ENCODE measurements around the gene OR8G1.

The OR8G1 gene

DNA sequence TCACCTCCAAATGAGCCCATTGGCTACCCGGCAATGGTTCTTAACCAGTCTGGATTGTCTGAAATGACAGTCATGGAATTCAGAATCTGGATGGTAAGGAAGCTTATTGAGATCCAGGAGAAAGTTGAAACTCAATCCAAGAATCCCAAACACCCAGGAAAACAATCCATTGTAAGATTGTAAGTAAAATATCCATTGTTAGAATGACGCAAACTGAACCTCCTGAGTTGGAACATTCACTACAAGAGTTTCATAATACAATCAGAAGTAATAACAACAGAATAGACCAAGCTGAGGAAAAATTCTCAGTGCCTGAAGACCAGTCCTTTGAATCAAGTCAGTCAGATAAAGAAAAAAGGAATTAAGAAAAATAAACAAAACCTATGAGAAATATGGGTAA is 37.4 kb downstream of the OR8G1 start:
- Mint-ChIP-seq H3K9me3 (peaks cover 9% of the 10 kb centered on the region), H3K4me3 (no peak overlapping the region), H3K36me3 (ENCODE audit: low read depth) (no peaks in the 10 kb centered on the region), H3K4me1 (peaks cover 11% of the 10 kb centered on the region), H3K27me3 (peaks cover 3% of the 10 kb centered on the region), H3K27ac (no peak overlapping the region)
- ATAC-seq (no peak), DNase-seq (no peak)

DNA sequence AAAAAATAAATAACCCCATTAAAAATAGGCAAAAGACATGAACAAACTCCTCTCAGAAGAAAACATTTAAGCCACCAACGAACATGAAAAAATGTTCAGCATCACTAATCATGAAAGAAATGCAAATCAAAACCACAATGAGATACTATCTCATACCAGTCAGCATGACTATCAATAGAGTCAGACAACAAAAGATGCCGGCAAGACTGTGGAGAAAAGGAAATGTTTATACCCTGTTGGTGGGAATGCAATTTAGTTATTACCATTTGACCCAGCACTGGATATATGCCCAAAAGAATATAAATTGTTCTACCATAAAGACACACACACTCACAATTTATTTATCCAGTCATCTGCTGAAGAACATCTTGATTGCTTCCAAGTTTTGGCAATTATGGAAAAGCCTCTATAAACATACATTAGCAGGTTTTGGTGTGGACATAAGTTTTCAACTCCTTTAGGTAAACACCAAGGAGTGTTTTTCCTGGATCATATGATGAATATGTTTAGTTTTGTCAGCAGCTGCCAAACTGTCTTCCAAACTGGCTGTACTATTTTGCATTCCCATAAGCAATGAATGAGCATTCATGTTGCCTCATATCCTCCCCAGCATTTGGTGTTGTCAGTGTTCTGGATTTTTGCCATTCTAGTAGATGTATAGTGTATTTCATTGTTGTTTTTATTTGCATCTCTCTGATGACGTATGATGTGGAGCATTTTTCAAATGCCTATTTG is 44.9 kb downstream of the OR8G1 start:
- no peak for ATAC-seq
- Mint-ChIP-seq H3K36me3 (ENCODE audit: low read depth) (no peaks in the 10 kb centered on the region), H3K4me1 (no peaks in the 10 kb centered on the region), H3K27ac (no peak overlapping the region), H3K9me3 (peaks cover 5% of the 10 kb centered on the region), H3K4me3 (no peak overlapping the region), H3K27me3 (peaks cover 2% of the 10 kb centered on the region)
- DNase-seq: no peak

DNA sequence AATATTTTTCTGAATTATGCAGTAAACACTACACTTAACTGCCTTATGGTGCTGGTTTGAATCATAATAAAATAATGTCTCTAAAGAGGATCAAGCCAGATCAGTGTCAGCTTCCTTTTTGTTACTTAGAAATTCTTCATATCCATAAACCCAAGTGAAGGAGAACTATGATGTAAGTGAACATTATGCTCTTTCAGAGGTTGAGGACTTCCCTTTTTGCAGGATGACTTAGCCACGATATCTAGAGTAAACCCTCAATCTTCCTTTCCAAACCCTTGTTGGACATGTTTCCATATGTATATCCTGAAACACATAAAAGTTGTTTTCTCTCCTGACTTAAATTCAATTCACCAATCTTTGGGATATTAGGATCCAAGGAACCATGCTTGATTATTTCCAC is 53.8 kb downstream of the OR8G1 start:
- no peaks in the 10 kb centered on the region for H3K9me3 Mint-ChIP-seq
- peaks cover 6% of the 10 kb centered on the region for H3K27me3 Mint-ChIP-seq
- DNase-seq (no peak), ATAC-seq (no peak)
- H3K27ac Mint-ChIP-seq: no peak overlapping the region
- H3K36me3 Mint-ChIP-seq (ENCODE audit: low read depth): no peaks in the 10 kb centered on the region
- no peak overlapping the region for H3K4me3 Mint-ChIP-seq
- no peaks in the 10 kb centered on the region for H3K4me1 Mint-ChIP-seq

DNA sequence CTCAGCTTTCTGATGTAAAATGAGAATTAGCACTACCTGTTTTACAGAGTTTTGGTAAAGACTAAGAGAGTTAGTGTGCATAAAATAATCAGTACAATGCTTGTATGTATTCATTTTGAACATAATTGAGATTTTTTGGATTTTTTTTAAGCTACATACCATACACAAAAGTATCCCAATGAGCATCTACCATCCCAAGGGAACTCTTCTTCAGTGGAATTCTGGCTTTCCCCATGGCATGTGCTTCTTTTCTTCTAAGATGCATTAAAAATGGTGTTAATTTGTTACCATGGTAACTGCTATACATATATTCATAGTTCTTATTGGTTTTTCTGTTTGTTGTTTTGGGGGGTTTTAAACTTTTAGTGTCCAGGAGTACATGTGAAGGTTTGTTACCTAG is 55.1 kb downstream of the OR8G1 start:
- no peaks in the 10 kb centered on the region for H3K36me3 Mint-ChIP-seq (ENCODE audit: low read depth)
- no peaks in the 10 kb centered on the region for H3K9me3 Mint-ChIP-seq
- no peak overlapping the region for H3K27ac Mint-ChIP-seq
- no peak overlapping the region for H3K4me3 Mint-ChIP-seq
- peaks cover 6% of the 10 kb centered on the region for H3K27me3 Mint-ChIP-seq
- DNase-seq (no peak), ATAC-seq (no peak)
- no peaks in the 10 kb centered on the region for H3K4me1 Mint-ChIP-seq

DNA sequence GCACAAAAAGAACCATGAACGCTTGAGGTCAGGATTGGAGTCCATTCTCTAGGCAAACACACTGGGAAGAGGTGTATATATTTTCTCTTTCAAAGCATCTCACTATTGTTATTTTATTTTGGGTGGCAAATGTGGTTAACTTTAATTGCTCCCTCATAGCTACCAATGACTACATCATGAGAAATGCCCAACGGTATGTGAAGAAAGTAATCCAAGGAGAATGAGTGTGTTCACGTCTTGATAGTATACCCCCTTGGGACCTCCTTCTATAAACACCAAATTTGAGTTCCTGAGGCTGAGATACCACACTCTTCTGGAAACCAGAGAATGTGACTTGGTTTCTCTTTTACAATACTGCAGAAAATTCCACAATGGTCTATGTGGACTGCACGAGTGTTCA is 57.0 kb downstream of the OR8G1 start:
- DNase-seq (no peak), ATAC-seq (no peak)
- Mint-ChIP-seq H3K27ac (no peak overlapping the region), H3K36me3 (ENCODE audit: low read depth) (no peaks in the 10 kb centered on the region), H3K4me3 (no peak overlapping the region), H3K9me3 (no peaks in the 10 kb centered on the region), H3K27me3 (peaks cover 2% of the 10 kb centered on the region), H3K4me1 (no peaks in the 10 kb centered on the region)

DNA sequence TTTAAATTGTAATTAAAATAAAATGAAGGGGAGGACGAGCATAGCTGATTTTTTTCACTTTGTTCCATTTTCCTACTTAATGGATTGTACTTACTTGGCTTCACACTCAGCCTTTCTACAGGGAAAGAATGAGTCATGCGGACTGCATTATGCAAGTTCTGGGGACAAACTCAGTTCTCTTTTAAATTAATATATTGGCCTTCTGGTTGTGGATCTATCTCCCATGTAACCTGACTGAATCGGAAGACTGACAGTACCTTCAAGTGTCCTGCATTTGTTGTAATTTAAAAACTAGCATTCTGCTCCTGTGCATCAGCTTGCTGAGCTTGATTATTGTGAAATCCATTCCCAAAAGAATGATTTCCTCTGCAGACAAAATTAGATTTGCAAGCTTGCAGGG is 60.7 kb downstream of the OR8G1 start:
- no peaks in the 10 kb centered on the region for H3K4me1 Mint-ChIP-seq
- ATAC-seq: no peak
- H3K4me3 Mint-ChIP-seq: no peak overlapping the region
- H3K36me3 Mint-ChIP-seq (ENCODE audit: low read depth): no peaks in the 10 kb centered on the region
- DNase-seq: no peak
- no peaks in the 10 kb centered on the region for H3K9me3 Mint-ChIP-seq
- H3K27me3 Mint-ChIP-seq: peaks cover 2% of the 10 kb centered on the region
- H3K27ac Mint-ChIP-seq: no peak overlapping the region

DNA sequence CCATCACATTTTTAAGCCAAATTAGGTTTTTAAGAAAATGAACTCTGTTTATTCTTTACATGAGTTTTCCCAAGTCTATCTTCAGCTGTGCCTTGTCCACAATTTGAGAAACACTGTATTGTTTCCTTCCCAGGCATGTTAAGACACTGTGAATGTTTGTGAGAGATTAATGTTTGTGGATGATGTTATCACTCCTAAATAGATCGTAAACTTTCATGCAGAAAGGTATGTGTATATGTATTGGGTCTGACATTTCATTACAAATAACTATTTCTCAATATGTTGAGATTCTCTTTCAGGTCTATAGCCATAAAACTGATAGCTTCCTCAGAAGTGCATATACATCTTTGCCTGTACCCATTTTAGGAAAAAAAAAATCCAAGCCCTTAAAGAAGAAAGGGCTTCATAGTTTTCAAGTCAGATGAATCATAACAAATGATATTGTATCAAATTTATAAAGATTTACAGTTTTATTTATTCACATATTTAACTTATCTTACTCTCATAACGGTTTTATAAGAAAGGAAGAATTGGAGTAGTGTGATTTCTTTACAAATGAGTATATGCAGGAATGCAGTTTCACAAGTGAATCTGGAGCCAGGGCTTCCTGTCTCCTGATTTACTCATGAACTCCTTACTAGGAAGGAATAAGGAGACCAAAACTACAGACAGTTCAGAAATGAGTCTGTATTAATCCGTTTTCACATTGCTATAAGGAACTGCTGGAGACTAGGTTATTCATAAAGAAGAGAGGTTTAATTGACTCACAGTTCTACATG is 61.6 kb downstream of the OR8G1 start:
- no peak overlapping the region for H3K4me3 Mint-ChIP-seq
- no peaks in the 10 kb centered on the region for H3K36me3 Mint-ChIP-seq (ENCODE audit: low read depth)
- H3K27me3 Mint-ChIP-seq: peaks cover 2% of the 10 kb centered on the region
- H3K4me1 Mint-ChIP-seq: no peaks in the 10 kb centered on the region
- H3K27ac Mint-ChIP-seq: no peak overlapping the region
- no peak for DNase-seq
- no peaks in the 10 kb centered on the region for H3K9me3 Mint-ChIP-seq
- no peak for ATAC-seq

All from activated naive CD8-positive, alpha-beta T cell treated with anti-CD3 and anti-CD28 coated beads, Interleukin-2, amount 50 U/mL, for 24 hours (primary cell).